HG03460 (cell line): ENCODE data around the gene GOSR2.
"Not testable (repeated sequence)": the region's sequence is repeated elsewhere in the genome, so short reads cannot be mapped to it uniquely, and the experiment has no call there.

Source experiments
- ATAC-seq: cut with Tn5 transposase; IDR thresholded peaks from one replicate; pipeline ENCODE4 v1.9.1; 2021; ENCODE audit not compliant: unreplicated experiment

The GOSR2 gene

GRCh38 chr17:46984892-46985291, 61.9 kb downstream of the GOSR2 start:
- no peak for ATAC-seq

- no peak for ATAC-seq
Measured at GRCh38 chr17:46986366-46986765, 63.4 kb downstream of the GOSR2 start.

GRCh38 chr17:46987927-46988326, 65.0 kb downstream of the GOSR2 start:
- not testable (repeated sequence) for ATAC-seq

- no peak for ATAC-seq
Measured at GRCh38 chr17:46989637-46990431, 66.9 kb downstream of the GOSR2 start.

GRCh38 chr17:46991617-46992016, 68.7 kb downstream of the GOSR2 start:
- ATAC-seq, result no peak
